ENCODE data around the gene COL6A1.

DNA sequence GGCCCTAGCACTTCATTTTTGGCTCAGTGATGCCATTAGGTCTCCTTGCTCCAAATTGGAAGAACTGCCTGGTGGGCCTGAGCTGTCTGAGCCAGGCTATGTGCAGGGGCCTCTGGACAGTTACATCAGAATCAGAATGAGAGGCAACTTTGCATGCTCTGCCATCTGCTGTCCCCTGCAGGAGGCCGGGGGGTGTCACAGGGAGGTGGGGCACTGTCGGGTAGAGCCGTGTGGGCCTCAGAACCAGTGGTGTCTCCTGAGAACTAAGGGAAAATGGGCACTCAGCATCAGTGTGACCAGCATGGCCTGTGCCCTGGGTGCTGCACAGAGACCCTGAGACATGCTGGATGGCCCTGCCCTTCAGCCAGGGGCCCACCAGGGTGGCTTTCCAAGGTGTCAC is 47.0 kb upstream of the COL6A1 start:
- TF ChIP-seq ZNF274 (IDR thresholded peaks at IDR 0.05; ENCODE audit: low read depth, low read length) (no peak), YY1 (IDR thresholded peaks at IDR 0.05; ENCODE audit: insufficient read depth, insufficient read length) (no peak), SUZ12 (IDR thresholded peaks at IDR 0.05; ENCODE audit: extremely low read depth, insufficient read depth, insufficient read length) (no peak)
